H9 (cell line): ENCODE data around the gene DPP7. TPM values are rescaled to one million over a fixed set of nuclear protein-coding genes. Genes with fewer than 3 reads are reported as not detected.
"Not testable (repeated sequence)": the region's sequence is repeated elsewhere in the genome, so short reads cannot be mapped to it uniquely, and the experiment has no call there.

Source experiments
- DNase-seq: peaks from one replicate; pipeline ENCODE4 v3.0.0-alpha.2; 2017
- H2AFZ ChIP-seq: one replicate; pipeline ENCODE4 v1.6.1; 2013; ENCODE audit warnings: mild to moderate bottlenecking, low read length, control low read depth, moderate library complexity
- H2AK5ac ChIP-seq: 2 replicates; pipeline ENCODE4 v1.6.1; 2013; ENCODE audit warnings: low read length, control low read depth, mixed read lengths; ENCODE audit not compliant: insufficient read length
- H2BK120ac ChIP-seq: one replicate; pipeline ENCODE4 v1.6.1; 2013; ENCODE audit warnings: low read depth, mild to moderate bottlenecking, low read length, control low read depth, inconsistent platforms; ENCODE audit not compliant: poor library complexity, severe bottlenecking
- H2BK12ac ChIP-seq: 2 replicates; pipeline ENCODE4 v1.6.1; 2013; ENCODE audit warnings: low read length, control low read depth, mixed read lengths, low read depth; ENCODE audit not compliant: insufficient read length
- H2BK15ac ChIP-seq: 2 replicates; pipeline ENCODE4 v1.6.1; 2013; ENCODE audit warnings: low read depth, low read length, control low read depth
- H2BK20ac ChIP-seq: one replicate; pipeline ENCODE4 v1.6.1; 2013; ENCODE audit warnings: low read depth, mild to moderate bottlenecking, low read length, control low read depth, inconsistent platforms; ENCODE audit not compliant: poor library complexity, severe bottlenecking
- H2BK5ac ChIP-seq: 2 replicates; pipeline ENCODE4 v1.6.1; 2013; ENCODE audit warnings: low read length, control low read depth, mixed read lengths; ENCODE audit not compliant: insufficient read length
- H3K14ac ChIP-seq: 2 replicates; pipeline ENCODE4 v1.6.1; 2013; ENCODE audit warnings: low read length, control low read depth; ENCODE audit not compliant: insufficient read depth
- H3K18ac ChIP-seq: 2 replicates; pipeline ENCODE4 v1.6.1; 2013; ENCODE audit warnings: low read depth, mild to moderate bottlenecking, mixed read lengths, low read length, control low read depth; ENCODE audit not compliant: insufficient read length
- H3K23ac ChIP-seq: 2 replicates; pipeline ENCODE4 v1.6.1; 2013; ENCODE audit warnings: low read length, control low read depth, mixed read lengths, low read depth; ENCODE audit not compliant: insufficient read length
- H3K23me2 ChIP-seq: 2 replicates; pipeline ENCODE4 v1.6.1; 2013; ENCODE audit warnings: low read depth, mild to moderate bottlenecking, mixed read lengths, low read length, control low read depth; ENCODE audit not compliant: insufficient read length, poor library complexity, severe bottlenecking
- H3K27ac ChIP-seq: 2 replicates; pipeline ENCODE4 v1.5.1; 2013; ENCODE audit warnings: low read length, control low read depth, mixed read lengths, low read depth; ENCODE audit not compliant: insufficient read length
- H3K27me3 ChIP-seq: 2 replicates; pipeline ENCODE4 v1.6.1; 2013; ENCODE audit warnings: low read length, control low read depth, inconsistent platforms; ENCODE audit not compliant: insufficient read depth
- H3K4ac ChIP-seq: 2 replicates; pipeline ENCODE4 v1.6.1; 2013; ENCODE audit warnings: low read depth, mild to moderate bottlenecking, control low read depth, inconsistent platforms, low read length, moderate library complexity
- H3K4me1 ChIP-seq: 2 replicates; pipeline ENCODE4 v1.6.1; 2013; ENCODE audit warnings: low read length, control low read depth, inconsistent platforms; ENCODE audit not compliant: insufficient read depth
- H3K4me2 ChIP-seq: 2 replicates; pipeline ENCODE4 v1.6.1; 2013; ENCODE audit warnings: low read length, control low read depth, mixed read lengths; ENCODE audit not compliant: insufficient read length, insufficient read depth
- H3K56ac ChIP-seq: 2 replicates; pipeline ENCODE4 v1.6.1; 2013; ENCODE audit warnings: low read depth, mild to moderate bottlenecking, mixed read lengths, low read length, control low read depth; ENCODE audit not compliant: insufficient read length
- H3K79me1 ChIP-seq: 2 replicates; pipeline ENCODE4 v1.6.1; 2013; ENCODE audit warnings: low read depth, mild to moderate bottlenecking, moderate library complexity, low read length, control low read depth, inconsistent platforms; ENCODE audit not compliant: insufficient read depth, poor library complexity, severe bottlenecking
- H3K79me2 ChIP-seq: 2 replicates; pipeline ENCODE4 v1.6.1; 2013; ENCODE audit warnings: low read length, control low read depth, inconsistent platforms; ENCODE audit not compliant: insufficient read depth
- H3K9ac ChIP-seq: 2 replicates; pipeline ENCODE4 v1.6.1; 2013; ENCODE audit warnings: low read length, control low read depth, mixed read lengths; ENCODE audit not compliant: insufficient read length; ENCODE audit errors: extremely low read depth
- H3K9me3 ChIP-seq: one replicate; pipeline ENCODE4 v1.6.1; 2013; ENCODE audit warnings: low read depth, low read length, inconsistent platforms; ENCODE audit not compliant: control insufficient read depth
- H3T11ph ChIP-seq: one replicate; pipeline ENCODE4 v1.6.1; 2013; ENCODE audit warnings: mild to moderate bottlenecking, low read length, control low read depth, inconsistent platforms
- H4K20me1 ChIP-seq: one replicate; pipeline ENCODE4 v1.6.1; 2013; ENCODE audit not compliant: control insufficient read depth, insufficient read length, insufficient read depth
- H4K5ac ChIP-seq: 2 replicates; pipeline ENCODE4 v1.6.1; 2013; ENCODE audit warnings: low read depth, mild to moderate bottlenecking, mixed read lengths, low read length, control low read depth; ENCODE audit not compliant: insufficient read length
- H4K8ac ChIP-seq: replicated peaks from 2 replicates; pipeline ENCODE4 v1.6.1; 2013; ENCODE audit warnings: low read length, control low read depth, mixed read lengths, low read depth; ENCODE audit not compliant: insufficient read length
- H4K91ac ChIP-seq: 2 replicates; pipeline ENCODE4 v1.6.1; 2013; ENCODE audit warnings: low read depth, mild to moderate bottlenecking, moderate library complexity, mixed read lengths, low read length, control low read depth; ENCODE audit not compliant: insufficient read length
- H3K27ac Mint-ChIP-seq, 3 experiments: 2 replicates in 2 of 3; 3 replicates in 1 of 3; pipeline ENCODE4 v1.8.0; 2020 to 2021; ENCODE audit warnings: mixed read lengths in 3 of 3, mild to moderate bottlenecking in 1 of 3, moderate library complexity in 1 of 3
- H3K27me3 Mint-ChIP-seq: 2 replicates; pipeline ENCODE4 v1.8.0; 2021; ENCODE audit warnings: low read depth, mild to moderate bottlenecking, moderate library complexity, mixed read lengths
- H3K36me3 Mint-ChIP-seq, 3 experiments: 2 replicates in 2 of 3; 3 replicates in 1 of 3; pipeline ENCODE4 v1.8.0; 2020 to 2021; ENCODE audit warnings: low read depth in 3 of 3, mixed read lengths in 3 of 3; ENCODE audit not compliant: insufficient read depth in 1 of 3
- H3K4me1 Mint-ChIP-seq, 2 experiments: 2 replicates each; pipeline ENCODE4 v1.8.0; 2020; ENCODE audit warnings: mixed read lengths in 2 of 2
- H3K4me3 Mint-ChIP-seq, 2 experiments: 2 replicates in 1 of 2; 3 replicates in 1 of 2; pipeline ENCODE4 v1.8.0; 2020 to 2021; ENCODE audit warnings: mild to moderate bottlenecking in 2 of 2, mixed read lengths in 2 of 2, moderate library complexity in 1 of 2
- H3K9me3 Mint-ChIP-seq, 2 experiments: 2 replicates in 1 of 2; 3 replicates in 1 of 2; pipeline ENCODE4 v1.8.0; 2020; ENCODE audit warnings: mild to moderate bottlenecking in 2 of 2, mixed read lengths in 2 of 2, moderate library complexity in 1 of 2
- WGBS: extraction: QIAGEN DNeasy Blood & Tissue Kit; methylation state at CpG from one replicate; pipeline ENCODE4 v1.1.7; 2013; ENCODE audit warnings: missing lambda C conversion rate, low lambda C conversion rate, mixed read lengths; ENCODE audit not compliant: insufficient read length; ENCODE audit errors: extremely low coverage; 5-methylcytosine and 5-hydroxymethylcytosine counted together
- total RNA-seq: library from RNA; stranded (reverse); gene quantifications from 2 replicates; pipeline ENCODE4 v1.2.1, GENCODE V29; 2021
- TF ChIP-seq, protein P1 (sequence below): fragments of 200-600 bp; sonication (generic); conservative IDR thresholded peaks from 3 replicates; pipeline ENCODE4 v1.8.0; 2021; ENCODE audit warnings: antibody characterized with exemption, mild to moderate bottlenecking

DPP7 gene
- total RNA-seq, 1 experiment from 2014 or later = 29.4 TPM

DNA sequence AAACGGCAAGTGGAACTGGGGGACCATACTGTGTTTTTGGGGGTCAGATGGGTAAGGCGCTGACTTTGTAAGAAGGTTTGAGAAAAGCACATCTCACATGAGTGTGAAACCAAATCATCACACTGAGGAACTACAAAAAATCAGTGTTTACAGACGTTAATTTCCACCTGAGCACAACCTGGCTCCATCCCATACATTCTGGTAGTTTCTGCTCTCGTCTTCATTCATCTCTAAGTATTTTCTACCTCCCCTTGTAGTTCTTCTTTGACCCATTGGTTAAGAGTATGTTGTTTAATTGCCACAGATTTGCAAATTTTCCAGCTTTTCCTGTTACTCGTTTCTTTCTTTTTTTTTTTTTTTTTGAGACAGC, 8.9 kb upstream of the DPP7 start:
- Histone ChIP-seq H2AFZ (no peak overlapping the region), H3K79me1 (no peaks in the 10 kb centered on the region), H3K14ac (no peak overlapping the region), H3K79me2 (no peaks in the 10 kb centered on the region), H4K91ac (no peak overlapping the region), H3K27me3 (no peaks in the 10 kb centered on the region), H4K5ac (no peak overlapping the region), H3K4me1 (no peaks in the 10 kb centered on the region), H3T11ph (no peak overlapping the region), H2BK15ac (no peak overlapping the region), H3K56ac (no peak overlapping the region), H3K23ac (no peak overlapping the region), H3K9me3 (no peaks in the 10 kb centered on the region), H3K4me2 (no peak overlapping the region), H2BK20ac (no peak overlapping the region), H3K9ac (no peak overlapping the region), H4K8ac (no peak overlapping the region), H3K23me2 (no peaks in the 10 kb centered on the region), H2BK5ac (no peak overlapping the region), H3K4ac (no peak overlapping the region), H3K27ac (no peak overlapping the region), H2BK120ac (no peak overlapping the region), H2AK5ac (no peak overlapping the region), H4K20me1 (no peaks in the 10 kb centered on the region), H3K18ac (no peak overlapping the region), H2BK12ac (no peak overlapping the region)
- Mint-ChIP-seq H3K9me3 (peaks cover 0 to 3% of the 10 kb centered on the region in 2 experiments; a peak in 2 of 5 replicates), H3K4me3 (no peak overlapping the region), H3K27ac (no peak overlapping the region), H3K4me1 (peaks cover 11 to 18% of the 10 kb centered on the region in 2 experiments), H3K27me3 (peaks cover 16% of the 10 kb centered on the region), H3K36me3 (no peaks in the 10 kb centered on the region)
- WGBS = no CpG with 5 or more reads among the region's 5 CpGs
- DNase-seq = no peak
- TF ChIP-seq, protein P1, sequence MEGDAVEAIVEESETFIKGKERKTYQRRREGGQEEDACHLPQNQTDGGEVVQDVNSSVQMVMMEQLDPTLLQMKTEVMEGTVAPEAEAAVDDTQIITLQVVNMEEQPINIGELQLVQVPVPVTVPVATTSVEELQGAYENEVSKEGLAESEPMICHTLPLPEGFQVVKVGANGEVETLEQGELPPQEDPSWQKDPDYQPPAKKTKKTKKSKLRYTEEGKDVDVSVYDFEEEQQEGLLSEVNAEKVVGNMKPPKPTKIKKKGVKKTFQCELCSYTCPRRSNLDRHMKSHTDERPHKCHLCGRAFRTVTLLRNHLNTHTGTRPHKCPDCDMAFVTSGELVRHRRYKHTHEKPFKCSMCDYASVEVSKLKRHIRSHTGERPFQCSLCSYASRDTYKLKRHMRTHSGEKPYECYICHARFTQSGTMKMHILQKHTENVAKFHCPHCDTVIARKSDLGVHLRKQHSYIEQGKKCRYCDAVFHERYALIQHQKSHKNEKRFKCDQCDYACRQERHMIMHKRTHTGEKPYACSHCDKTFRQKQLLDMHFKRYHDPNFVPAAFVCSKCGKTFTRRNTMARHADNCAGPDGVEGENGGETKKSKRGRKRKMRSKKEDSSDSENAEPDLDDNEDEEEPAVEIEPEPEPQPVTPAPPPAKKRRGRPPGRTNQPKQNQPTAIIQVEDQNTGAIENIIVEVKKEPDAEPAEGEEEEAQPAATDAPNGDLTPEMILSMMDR = no peak

GRCh38 chr9:137122796-137123467, 8.4 kb upstream of the DPP7 start:
- H3K27me3 Mint-ChIP-seq = peaks cover 13% of the 10 kb centered on the region
- H3K27ac ChIP-seq, H4K8ac ChIP-seq: not testable (repeated sequence)

More at GRCh38 chr9:137122796-137123467, 8.4 kb upstream of the DPP7 start:
- H2BK12ac ChIP-seq, H2AK5ac ChIP-seq, H2BK120ac ChIP-seq, H2BK20ac ChIP-seq, H3K9ac ChIP-seq, H3K9me3 ChIP-seq, H3K36me3 Mint-ChIP-seq, H3T11ph ChIP-seq, H3K23me2 ChIP-seq, H3K79me2 ChIP-seq, H3K27ac Mint-ChIP-seq, H2BK5ac ChIP-seq, H4K20me1 ChIP-seq, H3K4ac ChIP-seq, H3K79me1 ChIP-seq, H3K18ac ChIP-seq, H3K56ac ChIP-seq, H3K4me1 ChIP-seq, H3K4me2 ChIP-seq, DNase-seq, H3K14ac ChIP-seq, H2BK15ac ChIP-seq, H3K27me3 ChIP-seq, H3K9me3 Mint-ChIP-seq, H3K23ac ChIP-seq, H4K91ac ChIP-seq, H2AFZ ChIP-seq, H3K4me3 Mint-ChIP-seq, H4K5ac ChIP-seq: not testable (repeated sequence)
- peaks cover 6 to 13% of the 10 kb centered on the region in 2 experiments; a peak in 3 of 4 replicates for H3K4me1 Mint-ChIP-seq
- WGBS = no CpG with 5 or more reads among the region's 16 CpGs
